Transverse colon (tissue), 1 donor: ENCODE measurements around the gene TRIM7.

Experiments used
- EP300 ChIP-seq: sonication (generic); formaldehyde crosslinking; IDR thresholded peaks from one replicate; pipeline ENCODE4 v1.6.1; 2017; ENCODE audit warnings: antibody characterized with exemption, low read depth
- POLR2A ChIP-seq: fragments of 450-650 bp; IDR thresholded peaks from one replicate; pipeline ENCODE4 v1.6.1; 2016; ENCODE audit warnings: antibody characterized with exemption, mild to moderate bottlenecking, moderate library complexity

DNA sequence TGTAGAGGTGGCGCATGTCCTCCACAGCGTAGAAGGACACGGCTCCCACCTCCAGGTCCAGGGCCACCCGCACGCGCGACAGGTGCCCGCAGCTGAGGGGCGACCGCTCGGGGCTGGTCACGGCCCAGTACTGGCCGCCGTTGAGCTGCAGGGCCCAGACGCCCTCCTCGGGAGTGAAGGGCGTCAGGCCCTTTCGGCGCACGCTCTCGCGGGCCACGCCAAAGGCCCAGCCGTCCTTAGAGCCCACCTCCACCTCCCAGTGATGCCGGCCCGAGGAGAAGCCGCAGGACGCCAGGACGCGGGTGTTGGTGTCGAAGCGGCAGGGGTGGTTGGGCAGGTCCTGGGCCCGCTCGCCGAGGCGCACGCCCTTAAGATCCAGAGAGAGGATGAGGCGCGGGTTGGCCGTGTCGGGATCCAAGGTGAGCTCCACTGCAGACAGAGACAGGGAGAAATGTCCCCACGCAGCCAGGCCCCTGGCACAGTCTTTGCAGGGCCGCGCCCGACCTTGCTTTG is 9.7 kb downstream of the TRIM7 start:
- TF ChIP-seq EP300 (no peak), POLR2A (no peak)
